ENCODE data around the gene ABHD2.
"Not testable (repeated sequence)": the region's sequence is repeated elsewhere in the genome, so short reads cannot be mapped to it uniquely, and the experiment has no call there.

ABHD2 gene

GRCh38 chr15:89087830-89088604 lies at the start of gene ABHD2:
Gene ABHD2 (plus strand): TSS chr15:89088456. CDS start chr15:89116328, 27,872 bp downstream.
- peak; percentile 96 for DNase-seq (ENCODE audit: low read depth, low spot score)

- no peak for DNase-seq (ENCODE audit: low read depth, low spot score)
Observed at GRCh38 chr15:89039142-89039541, 49.1 kb upstream of the ABHD2 start.

- no peak for DNase-seq (ENCODE audit: low read depth, low spot score)
Observed at GRCh38 chr15:89041507-89041906, 46.7 kb upstream of the ABHD2 start.

- no peak for DNase-seq (ENCODE audit: low read depth, low spot score)
Observed at GRCh38 chr15:89042387-89042786, 45.9 kb upstream of the ABHD2 start.

- no peak for DNase-seq (ENCODE audit: low read depth, low spot score)
Observed at GRCh38 chr15:89043031-89044002, 44.9 kb upstream of the ABHD2 start.

- DNase-seq (ENCODE audit: low read depth, low spot score), result not testable (repeated sequence)
Observed at GRCh38 chr15:89049016-89049666, 39.1 kb upstream of the ABHD2 start.

- DNase-seq (ENCODE audit: low read depth, low spot score), result no peak
Observed at GRCh38 chr15:89051875-89052274, 36.4 kb upstream of the ABHD2 start.

- DNase-seq (ENCODE audit: low read depth, low spot score), result no peak
Observed at GRCh38 chr15:89052474-89052873, 35.8 kb upstream of the ABHD2 start.

- no peak for DNase-seq (ENCODE audit: low read depth, low spot score)
Observed at GRCh38 chr15:89054873-89055272, 33.4 kb upstream of the ABHD2 start.

GRCh38 chr15:89057506-89058133 lies 30.6 kb upstream of the ABHD2 start:
- peak; percentile 71 for DNase-seq (ENCODE audit: low read depth, low spot score)

- DNase-seq (ENCODE audit: low read depth, low spot score), result no peak
Observed at GRCh38 chr15:89058376-89058775, 29.9 kb upstream of the ABHD2 start.

GRCh38 chr15:89058876-89059405 lies 29.3 kb upstream of the ABHD2 start:
- no peak for DNase-seq (ENCODE audit: low read depth, low spot score)

GRCh38 chr15:89066280-89066679 lies 22.0 kb upstream of the ABHD2 start:
- DNase-seq (ENCODE audit: low read depth, low spot score), result no peak

- DNase-seq (ENCODE audit: low read depth, low spot score), result no peak
Observed at GRCh38 chr15:89067751-89068150, 20.5 kb upstream of the ABHD2 start.

GRCh38 chr15:89068325-89068784 lies 19.9 kb upstream of the ABHD2 start:
- peak; percentile 14 for DNase-seq (ENCODE audit: low read depth, low spot score)

GRCh38 chr15:89070197-89071124 lies 17.8 kb upstream of the ABHD2 start:
- no peak for DNase-seq (ENCODE audit: low read depth, low spot score)

- no peak for DNase-seq (ENCODE audit: low read depth, low spot score)
Observed at GRCh38 chr15:89071471-89071870, 16.8 kb upstream of the ABHD2 start.

GRCh38 chr15:89072277-89072869 lies 15.9 kb upstream of the ABHD2 start:
- no peak for DNase-seq (ENCODE audit: low read depth, low spot score)

- DNase-seq (ENCODE audit: low read depth, low spot score), result no peak
Observed at GRCh38 chr15:89074402-89075012, 13.7 kb upstream of the ABHD2 start.

Measured in activated naive CD8-positive, alpha-beta T cell treated with anti-CD3 and anti-CD28 coated beads, Interleukin-2, amount 50 U/mL, for 16 hours (primary cell).